Astrocyte (in vitro differentiated cells and primary cell): Measurements from ENCODE around the gene PRSS38. TPM values are rescaled to one million over a fixed set of nuclear protein-coding genes. Genes with fewer than 3 reads are reported as not detected.

ENCODE experiments used
- DNase-seq: peaks from one replicate; pipeline ENCODE4 v3.0.0-alpha.2; 2010; ENCODE audit warnings: low read depth
- FAIRE-seq: peaks from 2 replicates; lab custom pipeline; 2011; peaks lifted over from hg19 to GRCh38; lab: Jason Lieb, UNC
- H2AFZ ChIP-seq: 2 replicates; pipeline ENCODE4 v1.6.0; 2012; ENCODE audit warnings: low read depth, low read length, inconsistent platforms
- H3K27ac ChIP-seq: 2 replicates; pipeline ENCODE4 v1.5.1; 2011; ENCODE audit warnings: low read depth, low read length, inconsistent platforms
- H3K27me3 ChIP-seq: 2 replicates; pipeline ENCODE4 v1.6.0; 2011; ENCODE audit warnings: low read length, inconsistent platforms; ENCODE audit not compliant: insufficient read depth
- H3K36me3 ChIP-seq: 2 replicates; pipeline ENCODE4 v1.5.1; 2011; ENCODE audit warnings: low read length, inconsistent platforms; ENCODE audit not compliant: insufficient read depth
- H3K4me1 ChIP-seq: 2 replicates; pipeline ENCODE4 v1.5.1; 2011; ENCODE audit warnings: low read length, inconsistent platforms; ENCODE audit not compliant: insufficient read depth
- H3K4me2 ChIP-seq: 2 replicates; pipeline ENCODE4 v1.6.0; 2012; ENCODE audit warnings: low read length, inconsistent platforms
- H3K4me3 ChIP-seq: 2 replicates; pipeline ENCODE4 v1.5.1; 2011; ENCODE audit warnings: low read depth, mild to moderate bottlenecking, low read length, inconsistent platforms; ENCODE audit not compliant: insufficient read depth
- H3K79me2 ChIP-seq: 2 replicates; pipeline ENCODE4 v1.6.0; 2012; ENCODE audit warnings: mild to moderate bottlenecking, low read length, inconsistent platforms; ENCODE audit not compliant: insufficient read depth
- H3K9ac ChIP-seq: 2 replicates; pipeline ENCODE4 v1.6.0; 2012; ENCODE audit warnings: mild to moderate bottlenecking, low read length, inconsistent platforms
- H3K9me3 ChIP-seq: 2 replicates; pipeline ENCODE4 v1.5.1; 2012; ENCODE audit warnings: low read depth, mild to moderate bottlenecking, low read length, inconsistent platforms; ENCODE audit not compliant: insufficient read depth
- H4K20me1 ChIP-seq: 2 replicates; pipeline ENCODE4 v1.6.0; 2012; ENCODE audit warnings: low read length, inconsistent platforms; ENCODE audit not compliant: insufficient read depth
- H3K27ac Mint-ChIP-seq: one replicate; pipeline ENCODE4 v1.8.0; 2021; ENCODE audit warnings: mild to moderate bottlenecking, mixed read lengths; ENCODE audit not compliant: unreplicated experiment
- H3K27me3 Mint-ChIP-seq: one replicate; pipeline ENCODE4 v1.8.0; 2021; ENCODE audit warnings: low read depth, mixed read lengths; ENCODE audit not compliant: unreplicated experiment
- H3K36me3 Mint-ChIP-seq: one replicate; pipeline ENCODE4 v1.8.0; 2021; ENCODE audit warnings: low read depth, mixed read lengths; ENCODE audit not compliant: unreplicated experiment
- H3K4me1 Mint-ChIP-seq: one replicate; pipeline ENCODE4 v1.8.0; 2021; ENCODE audit warnings: low read depth, mixed read lengths; ENCODE audit not compliant: unreplicated experiment
- H3K4me3 Mint-ChIP-seq: one replicate; pipeline ENCODE4 v1.8.0; 2021; ENCODE audit warnings: mild to moderate bottlenecking, moderate library complexity, mixed read lengths; ENCODE audit not compliant: unreplicated experiment
- H3K9me3 Mint-ChIP-seq: one replicate; pipeline ENCODE4 v1.8.0; 2021; ENCODE audit warnings: mild to moderate bottlenecking, mixed read lengths; ENCODE audit not compliant: unreplicated experiment
- EZH2 ChIP-seq: IDR thresholded peaks from 2 replicates; pipeline ENCODE4 v1.6.1; 2012; ENCODE audit warnings: mild to moderate bottlenecking, low read length, inconsistent platforms; ENCODE audit not compliant: insufficient read depth
- total RNA-seq: library from RNA; stranded (reverse); gene quantifications from 2 replicates; pipeline ENCODE4 v1.2.1, GENCODE V29; 2021
- TF ChIP-seq, protein P1 (sequence below): IDR thresholded peaks from 2 replicates; pipeline ENCODE4 v1.5.1; 2011; ENCODE audit warnings: low read depth, mild to moderate bottlenecking, inconsistent platforms, low read length, moderate library complexity; ENCODE audit not compliant: insufficient read depth

Gene PRSS38
- total RNA-seq, 1 donor from 2014 or later, result not detected

DNA sequence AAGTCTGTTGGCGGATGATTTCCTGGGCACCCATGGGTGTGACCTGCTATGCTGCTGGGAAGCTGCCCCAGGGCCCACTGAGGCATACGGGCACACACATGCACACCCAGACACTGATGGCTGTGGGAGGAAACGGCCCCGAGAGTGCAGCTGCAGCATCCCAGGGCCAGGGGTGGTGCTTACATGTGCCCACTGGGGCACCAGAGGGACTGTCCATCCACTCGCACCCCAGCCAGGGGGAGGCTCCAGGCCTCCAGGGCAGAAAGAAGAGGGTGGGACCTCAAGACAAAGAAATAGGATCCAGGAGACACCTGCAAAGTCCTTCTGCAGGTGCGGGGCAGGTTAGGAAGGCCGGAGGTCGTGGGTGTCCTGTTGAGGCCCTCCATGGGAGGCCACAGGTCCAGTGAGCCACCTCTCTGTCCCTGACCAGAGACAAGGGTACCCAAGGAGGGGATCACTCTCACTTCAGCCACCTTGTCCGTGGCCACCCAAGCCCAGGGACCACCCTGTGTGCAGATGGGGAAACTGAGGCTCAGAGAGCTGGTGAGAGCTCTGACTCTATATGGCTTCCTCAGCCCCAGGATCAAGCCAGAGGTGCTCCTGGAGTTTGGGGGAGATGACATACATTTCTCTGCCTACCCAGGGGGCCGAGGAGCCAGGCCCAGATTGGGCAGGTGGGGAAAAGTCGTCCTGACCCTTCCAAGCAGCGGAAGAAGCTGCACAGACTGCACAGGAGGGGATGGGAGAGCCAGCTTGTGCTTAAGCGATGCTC lies 75.2 kb downstream of the PRSS38 start:
- Histone ChIP-seq H2AFZ (no peak overlapping the region), H3K9ac (no peak overlapping the region), H3K36me3 (no peaks in the 10 kb centered on the region), H3K79me2 (no peaks in the 10 kb centered on the region), H3K9me3 (no peaks in the 10 kb centered on the region), H3K4me2 (no peak overlapping the region), H3K4me3 (no peak overlapping the region), H3K4me1 (peaks cover 6% of the 10 kb centered on the region), H3K27me3 (no peaks in the 10 kb centered on the region), H4K20me1 (no peaks in the 10 kb centered on the region), H3K27ac (no peak overlapping the region)
- Mint-ChIP-seq H3K4me1 (peaks cover 4% of the 10 kb centered on the region), H3K36me3 (no peaks in the 10 kb centered on the region), H3K27me3 (peaks cover 12% of the 10 kb centered on the region), H3K27ac (no peak overlapping the region), H3K4me3 (no peak overlapping the region), H3K9me3 (no peaks in the 10 kb centered on the region)
- FAIRE-seq (no peak), DNase-seq (no peak)
- TF ChIP-seq, protein P1, sequence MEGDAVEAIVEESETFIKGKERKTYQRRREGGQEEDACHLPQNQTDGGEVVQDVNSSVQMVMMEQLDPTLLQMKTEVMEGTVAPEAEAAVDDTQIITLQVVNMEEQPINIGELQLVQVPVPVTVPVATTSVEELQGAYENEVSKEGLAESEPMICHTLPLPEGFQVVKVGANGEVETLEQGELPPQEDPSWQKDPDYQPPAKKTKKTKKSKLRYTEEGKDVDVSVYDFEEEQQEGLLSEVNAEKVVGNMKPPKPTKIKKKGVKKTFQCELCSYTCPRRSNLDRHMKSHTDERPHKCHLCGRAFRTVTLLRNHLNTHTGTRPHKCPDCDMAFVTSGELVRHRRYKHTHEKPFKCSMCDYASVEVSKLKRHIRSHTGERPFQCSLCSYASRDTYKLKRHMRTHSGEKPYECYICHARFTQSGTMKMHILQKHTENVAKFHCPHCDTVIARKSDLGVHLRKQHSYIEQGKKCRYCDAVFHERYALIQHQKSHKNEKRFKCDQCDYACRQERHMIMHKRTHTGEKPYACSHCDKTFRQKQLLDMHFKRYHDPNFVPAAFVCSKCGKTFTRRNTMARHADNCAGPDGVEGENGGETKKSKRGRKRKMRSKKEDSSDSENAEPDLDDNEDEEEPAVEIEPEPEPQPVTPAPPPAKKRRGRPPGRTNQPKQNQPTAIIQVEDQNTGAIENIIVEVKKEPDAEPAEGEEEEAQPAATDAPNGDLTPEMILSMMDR, result no peak
- TF ChIP-seq EZH2, result no peak

- Histone ChIP-seq H3K79me2 (no peaks in the 10 kb centered on the region), H3K4me1 (no peaks in the 10 kb centered on the region), H3K4me2 (no peak overlapping the region), H3K9ac (no peak overlapping the region), H3K9me3 (no peaks in the 10 kb centered on the region), H3K27me3 (no peaks in the 10 kb centered on the region), H2AFZ (no peak overlapping the region), H4K20me1 (no peaks in the 10 kb centered on the region), H3K4me3 (no peak overlapping the region), H3K36me3 (no peaks in the 10 kb centered on the region), H3K27ac (no peak overlapping the region)
- H3K4me3 Mint-ChIP-seq, result no peak overlapping the region
- H3K36me3 Mint-ChIP-seq, result no peaks in the 10 kb centered on the region
- no peaks in the 10 kb centered on the region for H3K9me3 Mint-ChIP-seq
- H3K27me3 Mint-ChIP-seq, result peaks cover 12% of the 10 kb centered on the region
- DNase-seq (no peak), FAIRE-seq (no peak)
- TF ChIP-seq, protein P1, result no peak
- no peak for TF ChIP-seq EZH2
- H3K27ac Mint-ChIP-seq, result no peak overlapping the region
- peaks cover 2% of the 10 kb centered on the region for H3K4me1 Mint-ChIP-seq
Measured at GRCh38 chr1:227891223-227891954, 75.9 kb downstream of the PRSS38 start.
